IPS DF 6.9 (cell line): ENCODE data around the gene CCDC184.

ENCODE experiments used
- DNase-seq: peaks from one replicate; pipeline ENCODE4 v3.0.0-alpha.2; 2013; ENCODE audit warnings: low read depth, low spot score
- H3K27ac ChIP-seq: one replicate; pipeline ENCODE4 v1.5.1; 2013; ENCODE audit warnings: low read length, control low read depth
- H3K27me3 ChIP-seq: 2 replicates; pipeline ENCODE4 v1.6.1; 2013; ENCODE audit warnings: mild to moderate bottlenecking, low read length; ENCODE audit not compliant: control insufficient read depth, insufficient read depth
- H3K36me3 ChIP-seq: 2 replicates; pipeline ENCODE4 v1.6.1; 2013; ENCODE audit warnings: low read length; ENCODE audit not compliant: control insufficient read depth, insufficient read depth
- H3K4me1 ChIP-seq: 2 replicates; pipeline ENCODE4 v1.6.1; 2013; ENCODE audit warnings: low read length; ENCODE audit not compliant: control insufficient read depth, insufficient read depth
- H3K4me3 ChIP-seq: 2 replicates; pipeline ENCODE4 v1.5.1; 2013; ENCODE audit warnings: mild to moderate bottlenecking, low read length
- H3K9me3 ChIP-seq: 2 replicates; pipeline ENCODE4 v1.6.1; 2013; ENCODE audit warnings: low read length, inconsistent platforms; ENCODE audit not compliant: control insufficient read depth, insufficient read depth
- WGBS: extraction: QIAGEN DNeasy Blood & Tissue Kit; methylation state at CpG from one replicate; pipeline ENCODE4 v1.1.7; 2013; ENCODE audit warnings: mixed read lengths, missing lambda C conversion rate; ENCODE audit not compliant: insufficient read length, insufficient coverage; 5-methylcytosine and 5-hydroxymethylcytosine counted together

CCDC184 gene

GRCh38 chr12:48191096-48191495 lies 7.7 kb downstream of the CCDC184 start:
- Histone ChIP-seq H3K9me3 (no peaks in the 10 kb centered on the region), H3K27me3 (no peaks in the 10 kb centered on the region), H3K4me1 (no peaks in the 10 kb centered on the region), H3K27ac (no peak overlapping the region), H3K4me3 (no peak overlapping the region), H3K36me3 (no peaks in the 10 kb centered on the region)
- DNase-seq = no peak

GRCh38 chr12:48192861-48193260 lies 9.4 kb downstream of the CCDC184 start:
- no CpG with 5 or more reads among the region's 1 CpG for whole genome bisulfite sequencing
- no peaks in the 10 kb centered on the region for H3K4me1 ChIP-seq
- no peaks in the 10 kb centered on the region for H3K27me3 ChIP-seq
- no peaks in the 10 kb centered on the region for H3K9me3 ChIP-seq
- H3K27ac ChIP-seq = no peak overlapping the region
- DNase-seq = no peak
- no peaks in the 10 kb centered on the region for H3K36me3 ChIP-seq
- no peak overlapping the region for H3K4me3 ChIP-seq

- H3K9me3 ChIP-seq = no peaks in the 10 kb centered on the region
- no peak for DNase-seq
- WGBS = no CpG with 5 or more reads among the region's 2 CpGs
- H3K36me3 ChIP-seq = no peaks in the 10 kb centered on the region
- no peaks in the 10 kb centered on the region for H3K4me1 ChIP-seq
- H3K4me3 ChIP-seq = no peak overlapping the region
- no peak overlapping the region for H3K27ac ChIP-seq
- H3K27me3 ChIP-seq = no peaks in the 10 kb centered on the region
These were observed 10.2 kb downstream of the CCDC184 start for GRCh38 chr12:48193623-48194022.

GRCh38 chr12:48194799-48195201 lies 11.4 kb downstream of the CCDC184 start:
- H3K27me3 ChIP-seq = no peaks in the 10 kb centered on the region; the same call in 1 of the 2 replicates
- WGBS = no CpG with 5 or more reads among the region's 1 CpG
- no peaks in the 10 kb centered on the region for H3K4me1 ChIP-seq
- no peak overlapping the region for H3K4me3 ChIP-seq
- H3K9me3 ChIP-seq = no peaks in the 10 kb centered on the region
- no peaks in the 10 kb centered on the region for H3K36me3 ChIP-seq
- DNase-seq = no peak
- H3K27ac ChIP-seq = no peak overlapping the region

- WGBS = no CpG with 5 or more reads among the region's 10 CpGs
- Histone ChIP-seq H3K36me3 (no peaks in the 10 kb centered on the region), H3K27ac (no peak overlapping the region), H3K27me3 (peaks cover 2% of the 10 kb centered on the region; the same call in 1 of the 2 replicates), H3K4me1 (no peaks in the 10 kb centered on the region), H3K9me3 (no peaks in the 10 kb centered on the region), H3K4me3 (peak overlapping the region; percentile 41; the same call in 1 of the 2 replicates)
- no peak for DNase-seq
These were observed 14.1 kb downstream of the CCDC184 start for GRCh38 chr12:48197549-48197970.

- Histone ChIP-seq H3K36me3 (no peaks in the 10 kb centered on the region), H3K4me1 (no peaks in the 10 kb centered on the region), H3K4me3 (peak overlapping the region; percentile 57; the same call in 1 of the 2 replicates), H3K27ac (no peak overlapping the region), H3K9me3 (no peaks in the 10 kb centered on the region), H3K27me3 (peaks cover 2% of the 10 kb centered on the region; the same call in 1 of the 2 replicates)
- peak; percentile 94 for DNase-seq
- no CpG with 5 or more reads among the region's 39 CpGs for WGBS
These were observed 14.7 kb downstream of the CCDC184 start for GRCh38 chr12:48197971-48198671.

GRCh38 chr12:48198672-48198971 lies 15.2 kb downstream of the CCDC184 start:
- DNase-seq = no peak
- H3K4me1 ChIP-seq = no peaks in the 10 kb centered on the region
- H3K36me3 ChIP-seq = no peaks in the 10 kb centered on the region
- no peak overlapping the region for H3K27ac ChIP-seq
- peaks cover 2% of the 10 kb centered on the region; the same call in 1 of the 2 replicates for H3K27me3 ChIP-seq
- H3K4me3 ChIP-seq = peak overlapping the region; percentile 57; the same call in 1 of the 2 replicates
- H3K9me3 ChIP-seq = no peaks in the 10 kb centered on the region
- WGBS = no CpG with 5 or more reads among the region's 26 CpGs

- no peaks in the 10 kb centered on the region for H3K4me1 ChIP-seq
- H3K9me3 ChIP-seq = no peaks in the 10 kb centered on the region
- H3K27me3 ChIP-seq = peaks cover 2% of the 10 kb centered on the region; the same call in 1 of the 2 replicates
- DNase-seq = no peak
- WGBS = no CpG with 5 or more reads among the region's 10 CpGs
- no peak overlapping the region for H3K27ac ChIP-seq
- H3K36me3 ChIP-seq = no peaks in the 10 kb centered on the region
- no peak overlapping the region; the same call in 1 of the 2 replicates for H3K4me3 ChIP-seq
These were observed 15.5 kb downstream of the CCDC184 start for GRCh38 chr12:48198985-48199384.

- H3K27me3 ChIP-seq = peaks cover 2% of the 10 kb centered on the region; the same call in 1 of the 2 replicates
These were observed 16.4 kb downstream of the CCDC184 start for GRCh38 chr12:48199774-48200221.

GRCh38 chr12:48201091-48201490 lies 17.6 kb downstream of the CCDC184 start:
- WGBS = no CpG with 5 or more reads among the region's 3 CpGs

More at GRCh38 chr12:48199774-48200221, 16.4 kb downstream of the CCDC184 start:
- Histone ChIP-seq H3K27ac (no peak overlapping the region), H3K9me3 (no peaks in the 10 kb centered on the region), H3K4me1 (no peaks in the 10 kb centered on the region), H3K4me3 (no peak overlapping the region), H3K36me3 (no peaks in the 10 kb centered on the region)
- WGBS = no CpG with 5 or more reads among the region's 3 CpGs
- no peak for DNase-seq

GRCh38 chr12:48201516-48201915 lies 18.1 kb downstream of the CCDC184 start:
- no CpG with 5 or more reads among the region's 3 CpGs for WGBS
- peaks cover 2% of the 10 kb centered on the region; the same call in 1 of the 2 replicates for H3K27me3 ChIP-seq

More at GRCh38 chr12:48201091-48201490, 17.6 kb downstream of the CCDC184 start:
- no peaks in the 10 kb centered on the region for H3K4me1 ChIP-seq
- H3K4me3 ChIP-seq = no peak overlapping the region
- peaks cover 2% of the 10 kb centered on the region; the same call in 1 of the 2 replicates for H3K27me3 ChIP-seq
- H3K9me3 ChIP-seq = no peaks in the 10 kb centered on the region
- H3K27ac ChIP-seq = no peak overlapping the region
- no peaks in the 10 kb centered on the region for H3K36me3 ChIP-seq
- no peak for DNase-seq

More at GRCh38 chr12:48201516-48201915, 18.1 kb downstream of the CCDC184 start:
- no peaks in the 10 kb centered on the region for H3K36me3 ChIP-seq
- H3K4me1 ChIP-seq = no peaks in the 10 kb centered on the region
- H3K4me3 ChIP-seq = no peak overlapping the region
- H3K9me3 ChIP-seq = no peaks in the 10 kb centered on the region
- DNase-seq = no peak
- H3K27ac ChIP-seq = no peak overlapping the region
